ENCODE measurements around the gene NCAM1.

NCAM1 gene

DNA sequence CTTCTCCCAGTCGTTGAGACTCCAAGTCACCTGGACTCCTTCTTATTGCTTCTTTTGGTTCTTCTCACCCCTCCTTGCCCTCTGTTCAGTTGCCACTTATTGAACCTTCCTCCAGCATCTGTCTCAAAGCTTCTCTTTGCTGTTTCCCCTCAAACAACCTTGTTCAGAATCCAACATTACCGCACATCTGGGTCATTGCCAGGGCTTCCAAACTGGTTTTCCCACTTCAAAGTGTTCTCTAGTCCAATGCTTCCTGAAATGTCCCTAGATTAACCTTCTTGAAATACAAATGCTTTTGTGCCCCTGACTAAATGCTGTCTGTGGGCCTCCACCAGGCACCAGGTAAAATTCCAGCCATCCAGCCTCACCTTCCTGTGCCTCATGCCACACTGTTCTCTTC lies 252.3 kb downstream of the NCAM1 start:
- no peak overlapping the region for H3K4me3 ChIP-seq (ENCODE audit: low read depth, low read length)
- peak; percentile 10 for DNase-seq (ENCODE audit: low read depth)
- TF ChIP-seq, protein P1, sequence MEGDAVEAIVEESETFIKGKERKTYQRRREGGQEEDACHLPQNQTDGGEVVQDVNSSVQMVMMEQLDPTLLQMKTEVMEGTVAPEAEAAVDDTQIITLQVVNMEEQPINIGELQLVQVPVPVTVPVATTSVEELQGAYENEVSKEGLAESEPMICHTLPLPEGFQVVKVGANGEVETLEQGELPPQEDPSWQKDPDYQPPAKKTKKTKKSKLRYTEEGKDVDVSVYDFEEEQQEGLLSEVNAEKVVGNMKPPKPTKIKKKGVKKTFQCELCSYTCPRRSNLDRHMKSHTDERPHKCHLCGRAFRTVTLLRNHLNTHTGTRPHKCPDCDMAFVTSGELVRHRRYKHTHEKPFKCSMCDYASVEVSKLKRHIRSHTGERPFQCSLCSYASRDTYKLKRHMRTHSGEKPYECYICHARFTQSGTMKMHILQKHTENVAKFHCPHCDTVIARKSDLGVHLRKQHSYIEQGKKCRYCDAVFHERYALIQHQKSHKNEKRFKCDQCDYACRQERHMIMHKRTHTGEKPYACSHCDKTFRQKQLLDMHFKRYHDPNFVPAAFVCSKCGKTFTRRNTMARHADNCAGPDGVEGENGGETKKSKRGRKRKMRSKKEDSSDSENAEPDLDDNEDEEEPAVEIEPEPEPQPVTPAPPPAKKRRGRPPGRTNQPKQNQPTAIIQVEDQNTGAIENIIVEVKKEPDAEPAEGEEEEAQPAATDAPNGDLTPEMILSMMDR (IDR thresholded peaks at IDR 0.05; ENCODE audit: control insufficient read depth, extremely low read depth, insufficient read depth): no peak

DNA sequence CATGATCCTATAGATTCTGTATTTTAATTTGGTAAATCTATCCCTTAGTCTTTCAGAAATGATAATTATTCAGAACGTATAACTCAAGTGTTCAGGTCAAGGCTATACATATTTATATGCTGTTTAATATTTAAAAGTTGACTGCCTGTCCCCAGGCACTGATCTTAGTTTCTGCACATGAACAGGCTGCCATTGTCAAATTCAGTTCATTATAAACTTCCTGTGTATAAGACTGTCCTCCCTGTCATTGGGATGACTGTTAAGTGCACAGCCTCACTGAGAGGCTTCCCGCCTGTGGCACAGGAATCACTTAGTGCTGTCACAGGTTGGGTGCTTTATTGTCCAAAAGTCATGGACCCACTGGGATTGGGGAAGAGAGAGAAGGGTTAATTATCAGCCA lies 261.0 kb downstream of the NCAM1 start:
- TF ChIP-seq, protein P1 (IDR thresholded peaks at IDR 0.05; ENCODE audit: control insufficient read depth, extremely low read depth, insufficient read depth): no peak
- no peak for DNase-seq (ENCODE audit: low read depth)
- no peak overlapping the region for H3K4me3 ChIP-seq (ENCODE audit: low read depth, low read length)

DNA sequence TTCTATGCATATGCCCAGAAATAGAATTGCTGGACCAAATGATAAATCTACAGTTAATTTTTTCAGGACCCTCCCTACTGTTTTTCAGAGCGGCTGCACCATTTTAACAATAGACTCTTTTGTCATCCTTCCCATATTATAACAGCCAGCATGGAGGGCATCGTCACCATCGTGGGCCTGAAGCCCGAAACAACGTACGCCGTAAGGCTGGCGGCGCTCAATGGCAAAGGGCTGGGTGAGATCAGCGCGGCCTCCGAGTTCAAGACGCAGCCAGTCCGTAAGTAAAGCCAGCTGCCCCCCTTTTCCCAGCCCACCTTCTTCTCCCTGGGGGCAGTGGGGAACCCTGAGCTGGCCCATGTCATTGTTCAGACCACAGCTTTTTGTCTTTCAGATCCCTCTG lies 273.7 kb downstream of the NCAM1 start:
- no peak overlapping the region for H3K4me3 ChIP-seq (ENCODE audit: low read depth, low read length)
- no peak for DNase-seq (ENCODE audit: low read depth)
- TF ChIP-seq, protein P1 (IDR thresholded peaks at IDR 0.05; ENCODE audit: control insufficient read depth, extremely low read depth, insufficient read depth): no peak

DNA sequence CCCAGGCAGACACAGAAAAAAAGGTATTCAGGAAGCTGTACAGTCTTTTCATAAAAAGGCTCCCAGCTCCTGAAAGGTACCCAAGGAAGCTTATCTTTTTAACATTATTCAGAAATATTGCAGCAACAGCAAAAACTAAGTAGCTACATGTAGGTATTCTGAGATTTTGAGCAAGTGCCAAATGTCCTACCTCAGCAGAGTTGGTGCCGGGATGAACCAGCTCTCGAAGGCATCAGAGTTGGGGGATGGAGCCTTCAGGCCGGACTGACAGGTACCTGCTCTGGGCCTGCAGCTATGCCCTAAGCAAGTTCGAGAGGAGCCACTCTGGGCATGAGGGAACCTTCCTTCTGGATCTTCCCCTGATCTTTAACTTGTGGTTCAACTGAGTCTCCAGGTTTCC lies 276.0 kb downstream of the NCAM1 start:
- DNase-seq (ENCODE audit: low read depth): no peak
- no peak overlapping the region for H3K4me3 ChIP-seq (ENCODE audit: low read depth, low read length)
- TF ChIP-seq, protein P1 (IDR thresholded peaks at IDR 0.05; ENCODE audit: control insufficient read depth, extremely low read depth, insufficient read depth): no peak

DNA sequence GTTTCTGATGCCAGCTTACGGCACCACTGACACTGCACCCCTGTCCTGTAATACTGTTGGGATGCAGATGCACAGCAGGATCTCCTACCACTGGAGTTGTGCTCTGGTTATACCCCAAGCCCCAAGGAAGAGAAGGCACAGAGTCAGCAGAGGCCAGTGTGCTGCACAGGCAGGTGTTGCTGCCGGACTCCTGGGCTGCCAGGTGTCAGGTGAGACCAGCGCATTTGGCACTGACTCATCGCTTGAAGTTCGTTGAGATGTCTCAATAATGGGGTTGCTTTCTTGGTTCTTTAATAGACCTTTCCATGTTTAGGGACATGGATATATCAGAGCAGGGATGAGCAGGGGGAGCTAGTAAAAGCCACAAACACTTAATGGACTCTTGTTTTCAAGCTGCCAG lies 277.5 kb downstream of the NCAM1 start:
- no peak for DNase-seq (ENCODE audit: low read depth)
- H3K4me3 ChIP-seq (ENCODE audit: low read depth, low read length): no peak overlapping the region
- TF ChIP-seq, protein P1 (IDR thresholded peaks at IDR 0.05; ENCODE audit: control insufficient read depth, extremely low read depth, insufficient read depth): no peak

DNA sequence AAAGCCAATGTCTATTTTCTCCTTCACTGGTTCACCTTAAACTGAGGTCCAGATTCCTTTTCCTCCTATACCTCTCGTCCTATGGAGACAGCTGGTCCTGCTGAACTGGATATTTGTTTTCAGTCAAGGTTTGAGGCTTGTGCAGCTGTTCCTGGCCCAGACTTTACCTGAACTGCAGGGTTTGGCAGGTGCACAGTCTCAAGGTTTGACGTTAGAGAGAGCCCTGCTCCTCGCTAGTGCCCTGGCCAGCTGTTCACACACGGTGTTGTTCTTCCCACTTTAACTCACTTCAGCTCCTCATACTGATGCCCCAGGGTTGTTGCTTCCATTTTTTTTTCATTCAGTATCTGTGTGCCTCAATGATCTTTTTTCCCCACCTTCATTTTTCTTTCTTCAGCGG lies 279.2 kb downstream of the NCAM1 start:
- no peak for DNase-seq (ENCODE audit: low read depth)
- H3K4me3 ChIP-seq (ENCODE audit: low read depth, low read length): no peak overlapping the region
- TF ChIP-seq, protein P1 (IDR thresholded peaks at IDR 0.05; ENCODE audit: control insufficient read depth, extremely low read depth, insufficient read depth): no peak

DNA sequence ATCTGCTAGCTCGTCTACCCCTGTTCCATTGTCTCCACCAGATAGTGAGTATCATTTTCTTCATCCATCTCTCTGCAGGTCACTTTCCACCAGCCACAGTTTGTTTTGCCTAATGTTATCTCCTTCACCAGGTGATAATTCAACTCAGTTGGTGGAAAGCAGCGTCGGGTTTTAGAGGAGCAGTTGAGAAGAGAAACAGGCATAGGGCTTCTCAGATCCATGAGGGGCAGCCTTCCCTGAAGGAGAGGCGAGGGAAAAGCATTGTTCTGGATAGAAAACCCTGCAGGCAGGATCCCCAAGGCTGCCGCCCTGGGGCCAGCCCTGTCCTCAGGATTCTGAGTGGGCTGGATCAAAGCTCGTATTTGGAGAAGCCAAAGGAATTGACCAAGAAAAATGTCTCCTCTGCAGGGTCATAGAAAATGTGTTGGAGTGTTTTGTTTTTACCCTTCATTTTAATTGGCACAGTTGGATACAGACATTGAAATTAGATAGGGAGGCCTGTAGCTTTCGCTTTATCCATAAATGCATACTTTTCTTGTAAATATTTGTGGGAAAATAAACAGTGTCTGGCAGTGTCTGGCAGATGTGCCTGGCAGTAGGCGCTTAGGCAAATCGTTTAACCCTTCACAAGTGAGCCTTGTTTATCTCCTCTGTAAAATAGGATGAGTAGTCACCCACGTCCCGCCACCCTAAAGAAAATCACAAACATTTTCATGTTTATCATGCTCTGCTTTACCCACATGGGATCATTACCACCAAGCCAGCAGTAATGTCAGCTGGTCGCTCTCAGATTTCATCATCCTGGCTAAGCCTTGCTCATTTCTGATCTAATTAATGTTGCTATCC lies 279.8 kb downstream of the NCAM1 start:
- TF ChIP-seq, protein P1 (IDR thresholded peaks at IDR 0.05; ENCODE audit: control insufficient read depth, extremely low read depth, insufficient read depth): no peak
- no peak for DNase-seq (ENCODE audit: low read depth)

More for the DNA sequence above, 279.8 kb downstream of the NCAM1 start:
- no peak overlapping the region for H3K4me3 ChIP-seq (ENCODE audit: low read depth, low read length)
